Calu3 (cell line): Measurements from ENCODE around the gene MND1. TPM values are rescaled to one million over a fixed set of nuclear protein-coding genes. Genes with fewer than 3 reads are reported as not detected.

ENCODE experiments used
- BruUV-seq: library from RNA; stranded (reverse); fragments of 400-500 nt; replicated peaks from 2 replicates; lab custom pipeline; 2021; lab: Mats Ljungman, UMichigan
- CTCF ChIA-PET: fragments of 300-600 bp; sonication (Branson Sonifier 250); formaldehyde crosslinking; loops from one replicate; lab custom pipeline; 2022; ENCODE audit warnings: antibody characterized with exemption; lab: Charles Lee
- DNase-seq: peaks from one replicate; pipeline ENCODE4 v3.0.0; 2022
- H3K27ac Mint-ChIP-seq: one replicate; pipeline ENCODE4 v1.8.0; 2022; ENCODE audit warnings: mixed read lengths; ENCODE audit not compliant: unreplicated experiment
- H3K27me3 Mint-ChIP-seq: one replicate; pipeline ENCODE4 v1.8.0; 2022; ENCODE audit warnings: mixed read lengths; ENCODE audit not compliant: unreplicated experiment
- H3K36me3 Mint-ChIP-seq: one replicate; pipeline ENCODE4 v1.8.0; 2022; ENCODE audit warnings: mild to moderate bottlenecking, moderate library complexity, mixed read lengths; ENCODE audit not compliant: insufficient read depth, unreplicated experiment
- H3K4me1 Mint-ChIP-seq: one replicate; pipeline ENCODE4 v1.8.0; 2022; ENCODE audit warnings: mild to moderate bottlenecking, low read depth, mixed read lengths; ENCODE audit not compliant: unreplicated experiment
- H3K4me3 Mint-ChIP-seq: one replicate; pipeline ENCODE4 v1.8.0; 2022; ENCODE audit warnings: mild to moderate bottlenecking, low read depth, moderate library complexity, mixed read lengths; ENCODE audit not compliant: unreplicated experiment
- H3K9me3 Mint-ChIP-seq: one replicate; pipeline ENCODE4 v1.8.0; 2022; ENCODE audit warnings: low read depth, mixed read lengths; ENCODE audit not compliant: unreplicated experiment
- CTCF ChIP-seq: fragments of 200-600 bp; IDR thresholded peaks from one replicate; pipeline ENCODE4 v1.8.0; 2022; ENCODE audit warnings: antibody characterized with exemption; ENCODE audit not compliant: unreplicated experiment
- intact Hi-C: fragments of 100-400 bp; cut with micrococcal nuclease; formaldehyde crosslinking; loops from one replicate; pipeline ENCODE4 v1.10.0; 2022; ENCODE audit not compliant: unreplicated experiment
- total RNA-seq: library from RNA; stranded (reverse); gene quantifications from 2 replicates; pipeline ENCODE4 v1.2.3, GENCODE V29; 2022

The MND1 gene
- total RNA-seq, 1 experiment from 2014 or later, result 12.6 TPM

DNA sequence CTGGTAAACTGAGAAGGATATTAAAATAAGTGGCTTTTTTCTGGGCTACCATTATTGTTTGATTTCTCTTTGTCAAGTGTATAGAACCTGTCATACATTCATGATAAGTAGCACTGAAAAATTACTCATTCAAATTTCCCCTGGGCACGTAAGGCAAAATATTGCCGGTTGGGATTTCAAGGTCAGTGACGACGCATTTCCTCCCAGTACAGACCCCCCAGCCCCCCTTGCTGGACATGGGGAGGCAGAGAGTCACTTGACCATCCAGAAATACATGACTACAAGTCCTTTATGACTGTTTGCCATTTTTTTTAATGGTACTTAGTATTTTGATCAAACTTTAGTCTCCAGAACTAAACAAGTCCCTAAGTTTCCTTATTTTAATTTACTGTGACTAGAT, 6.8 kb upstream of the MND1 start:
- intact Hi-C loops, result no loop called here
- H3K27ac Mint-ChIP-seq, result no peak overlapping the region
- no peaks in the 10 kb centered on the region for H3K9me3 Mint-ChIP-seq
- DNase-seq, result no peak
- TF ChIP-seq CTCF, result no peak
- CTCF ChIA-PET, result no interaction called here
- H3K4me3 Mint-ChIP-seq, result no peak overlapping the region
- BruUV-seq, result no TSS peak
- H3K4me1 Mint-ChIP-seq, result peaks cover 18% of the 10 kb centered on the region
- H3K27me3 Mint-ChIP-seq, result no peaks in the 10 kb centered on the region
- peaks cover 6% of the 10 kb centered on the region for H3K36me3 Mint-ChIP-seq

GRCh38 chr4:153341575-153342090, 2.9 kb upstream of the MND1 start:
- Mint-ChIP-seq H3K9me3 (no peaks in the 10 kb centered on the region), H3K27me3 (no peaks in the 10 kb centered on the region), H3K36me3 (peaks cover 10% of the 10 kb centered on the region), H3K4me3 (no peak overlapping the region), H3K4me1 (peaks cover 21% of the 10 kb centered on the region), H3K27ac (peak overlapping the region; percentile 67)
- no peak for TF ChIP-seq CTCF
- CTCF ChIA-PET, result interaction anchor here (0.7 to 1.2 kb wide), 3 partner anchors 199 to 233 kb away, joined by 3 to 4 read pairs (median 4); no protein-coding TSS in a partner anchor
- no TSS peak for BruUV-seq
- peak; percentile 13 for DNase-seq
- intact Hi-C loops, result no loop called here

DNA sequence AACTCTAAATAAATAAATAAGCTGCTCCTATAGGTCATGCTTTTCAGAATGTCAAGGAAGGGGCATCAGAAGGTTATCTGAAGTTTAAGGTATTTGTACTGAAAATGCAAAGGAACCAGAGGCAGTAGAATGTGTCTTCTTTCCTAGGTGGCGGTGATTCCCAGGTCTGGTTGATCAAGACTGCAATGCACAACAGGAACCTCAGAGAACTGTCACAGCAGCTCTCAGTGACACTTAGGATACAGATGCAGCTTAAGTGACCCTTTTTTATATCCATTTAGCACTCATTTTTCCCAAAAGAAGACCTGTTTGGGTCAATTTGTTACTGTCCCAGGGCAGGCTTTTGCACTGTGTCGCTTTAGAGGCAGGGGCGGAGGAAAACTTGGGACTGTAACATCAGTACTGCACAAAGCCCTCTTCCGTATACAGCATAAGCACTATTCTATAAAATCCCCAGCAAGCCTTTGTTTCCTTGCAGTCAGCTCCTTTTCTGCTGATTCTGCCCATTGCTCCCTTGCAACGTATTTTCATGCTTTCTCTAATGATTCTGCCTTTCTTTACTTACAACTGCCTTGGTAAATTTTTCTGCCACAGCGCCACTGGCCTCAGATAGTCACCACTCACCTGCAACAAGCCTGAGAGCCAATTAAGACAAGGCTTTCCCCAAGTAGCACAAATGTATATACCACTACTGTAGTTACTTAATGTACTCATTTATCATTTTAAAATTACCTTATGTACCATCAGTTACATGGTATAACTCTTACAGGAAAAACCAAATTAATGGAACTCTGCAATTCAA, 1.5 kb upstream of the MND1 start:
- no TSS peak for BruUV-seq

More for the DNA sequence above, 1.5 kb upstream of the MND1 start:
- no peak for TF ChIP-seq CTCF
- DNase-seq, result no peak
- no peak overlapping the region for H3K27ac Mint-ChIP-seq
- CTCF ChIA-PET, result no interaction called here
- peaks cover 10% of the 10 kb centered on the region for H3K36me3 Mint-ChIP-seq
- H3K4me1 Mint-ChIP-seq, result peaks cover 34% of the 10 kb centered on the region
- H3K27me3 Mint-ChIP-seq, result no peaks in the 10 kb centered on the region
- H3K9me3 Mint-ChIP-seq, result no peaks in the 10 kb centered on the region
- intact Hi-C loops, result no loop called here
- H3K4me3 Mint-ChIP-seq, result no peak overlapping the region
